Left colon (tissue), 2 donors: ENCODE data around the gene VAV1. TPM values are rescaled to one million over a fixed set of nuclear protein-coding genes. Genes with fewer than 3 reads are reported as not detected.

ENCODE experiments used
- ATAC-seq: fragments of 200-7000 bp; cut with Tn5 transposase; one replicate; pipeline ENCODE4 v1.9.1; 2020; ENCODE audit warnings: mild to moderate bottlenecking, moderate library complexity
- DNase-seq, 2 donors: peaks; one replicate each; pipeline ENCODE4 v3.0.0-alpha.2; 2020
- intact Hi-C, 2 donors: fragments of 100-400 bp; cut with DNase I in 1 of 2; cut with micrococcal nuclease in 1 of 2; formaldehyde crosslinking; loops; one replicate each; pipeline versions ENCODE4 v1.11.2 to v1.14.0; 2022; cut with DNase I, micrococcal nuclease
- microRNA-seq, 2 donors: library from miRNA; unstranded; fragments of <30 nt; microRNA quantifications; one replicate each; pipeline versions ENCODE4 v1.1.0 to v1.2.0, GENCODE V29; 2020
- total RNA-seq, 2 donors: library from RNA; stranded (reverse); fragmentation: NEBNext Ultra II Directional; extraction: Animal tissue kit (Norgen Biotek cat#: 25700); gene quantifications; one replicate each; pipeline ENCODE4 v1.2.1, GENCODE V29; 2021
- donor health status: DM: no; HTN: no; CAD: no.
- donor health status: DM: yes; HTN: yes; CAD: no.

The VAV1 gene
- total RNA-seq, 2 donors from 2014 or later = 8.2 to 8.5 TPM

- no peak for DNase-seq
- no peak for ATAC-seq
- intact Hi-C loops = no loop called here
Measured at GRCh38 chr19:6891761-6892385, 119.4 kb downstream of the VAV1 start.

GRCh38 chr19:6894313-6894712, 121.8 kb downstream of the VAV1 start:
- ATAC-seq = no peak
- no peak for DNase-seq
- intact Hi-C loops = no loop called here

GRCh38 chr19:6903446-6903845, 130.9 kb downstream of the VAV1 start:
- intact Hi-C loops = no loop called here
- DNase-seq (no peak), ATAC-seq (no peak)

GRCh38 chr19:6906559-6907060, 134.1 kb downstream of the VAV1 start:
- ATAC-seq (no peak), DNase-seq (no peak)
- intact Hi-C loops = no loop called here

Small RNAs within 50 kb of the gene (microRNA-seq; reads per million reads assigned to microRNA genes)
- 0.53 to 1.4 reads per million in 2 donors for gene MIR6791

Other genes starting within 250 kb of the VAV1 start
- 1 to 10 TPM; 1.6 to 2.7 TPM for gene TNFSF9, start 241.7 kb upstream of the VAV1 start, total RNA-seq
- gene CD70, start 181.6 kb upstream of the VAV1 start, total RNA-seq = under 1 TPM in 1 of 2 donors, not detected in 1; 0.64 TPM
- under 1 TPM; 0.34 to 0.73 TPM for gene TNFSF14, start 102.5 kb upstream of the VAV1 start, total RNA-seq
- 100 to 1,000 TPM in 1 of 2 donors, 10 to 100 TPM in 1; 49.0 to 162 TPM for gene C3, start 52.1 kb upstream of the VAV1 start, total RNA-seq
- gene GPR108, start 35.1 kb upstream of the VAV1 start, total RNA-seq = 100 to 1,000 TPM; 124 to 128 TPM
- 10 to 100 TPM; 73.6 to 73.9 TPM for gene TRIP10, start 33.0 kb upstream of the VAV1 start, total RNA-seq
- gene SH2D3A, start 5.3 kb upstream of the VAV1 start, total RNA-seq = 10 to 100 TPM; 46.7 to 52.1 TPM
- gene ADGRE1, start 114.9 kb downstream of the VAV1 start, total RNA-seq = under 1 TPM; 0.24 to 0.92 TPM
- gene MBD3L2B, start 248.7 kb downstream of the VAV1 start, total RNA-seq = not detected